K562 (cell line): Measurements from ENCODE around the gene PPAN. TPM values are rescaled to one million over a fixed set of nuclear protein-coding genes. Genes with fewer than 3 reads are reported as not detected.
A peak's percentile ranks its signal among the peaks of the same experiment; 100 is the strongest.

Experiments
- EP400 ChIP-seq: fragments of 450-650 bp; IDR thresholded peaks from 2 replicates; pipeline ENCODE4 v1.6.1; 2017; ENCODE audit warnings: antibody characterized with exemption, mild to moderate bottlenecking, moderate library complexity
- MIER1 ChIP-seq: fragments of 450-650 bp; IDR thresholded peaks from 2 replicates; pipeline ENCODE4 v1.6.1; 2016; ENCODE audit warnings: antibody characterized with exemption, mild to moderate bottlenecking, low read depth
- POLR2H ChIP-seq: IDR thresholded peaks from 2 replicates; pipeline ENCODE4 v1.6.1; 2016; ENCODE audit warnings: missing genetic modification characterization, low read depth, mild to moderate bottlenecking, control low read depth, missing compliant biosample characterization, moderate library complexity
- RREB1 ChIP-seq: fragments of 250-450 bp; sonication (Bioruptor Pico); IDR thresholded peaks from 2 replicates; pipeline ENCODE4 v1.4.0; 2020
- SUPT5H ChIP-seq: fragments of 450-650 bp; IDR thresholded peaks from 2 replicates; pipeline ENCODE4 v1.6.1; 2016
- ZNF133 ChIP-seq: fragments of 250-450 bp; sonication (Bioruptor Pico); IDR thresholded peaks from 2 replicates; pipeline ENCODE4 v1.4.0; 2020; ENCODE audit warnings: mild to moderate bottlenecking
- polyA plus RNA-seq, 8 experiments: library from polyadenylated mRNA; depleted of rRNA in 4 of 8; stranded (reverse) in 5 of 8; unstranded in 3 of 8; fragments of >200 nt; fragmentation: Nextera tagmentation in 2 of 8; fragmentation: Illumina TruSeq in 1 of 8; extraction: Ambion mirVana in 2 of 8; extraction: Trizol in 1 of 8; gene quantifications; 2 replicates each; pipeline versions ENCODE4 v1.2.1 to v1.2.3, GENCODE V29; 2011 to 2014; ENCODE audit warnings: inconsistent platforms in 1 of 8, missing spikeins in 1 of 8
- total RNA-seq, 7 experiments: library from RNA; depleted of rRNA in 6 of 7; stranded (reverse); fragments of >200 nt in 6 of 7; fragmentation: Illumina TruSeq in 2 of 7; extraction: Trizol in 2 of 7; gene quantifications; 2 replicates each; pipeline versions ENCODE4 v1.2.1 to v1.2.3, GENCODE V29; 2011 to 2021; ENCODE audit warnings: low replicate concordance in 1 of 7
- TF ChIP-seq, protein P1 (sequence below): fragments of 450-650 bp; IDR thresholded peaks from 2 replicates; pipeline ENCODE4 v1.6.1; 2016; ENCODE audit warnings: mild to moderate bottlenecking, moderate library complexity
- TF ChIP-seq, protein P2 (sequence below): conservative IDR thresholded peaks from 2 replicates; pipeline ENCODE4 v1.6.1; 2011; ENCODE audit warnings: low read depth, mild to moderate bottlenecking, low read length; ENCODE audit not compliant: control insufficient read depth

Gene PPAN
- total and polyA plus RNA-seq, 9 of the 15 experiments (the other 6 are each of a cell fraction or from before 2014, with no cell fraction given): 2.2 to 129 (median 59.1) TPM

DNA sequence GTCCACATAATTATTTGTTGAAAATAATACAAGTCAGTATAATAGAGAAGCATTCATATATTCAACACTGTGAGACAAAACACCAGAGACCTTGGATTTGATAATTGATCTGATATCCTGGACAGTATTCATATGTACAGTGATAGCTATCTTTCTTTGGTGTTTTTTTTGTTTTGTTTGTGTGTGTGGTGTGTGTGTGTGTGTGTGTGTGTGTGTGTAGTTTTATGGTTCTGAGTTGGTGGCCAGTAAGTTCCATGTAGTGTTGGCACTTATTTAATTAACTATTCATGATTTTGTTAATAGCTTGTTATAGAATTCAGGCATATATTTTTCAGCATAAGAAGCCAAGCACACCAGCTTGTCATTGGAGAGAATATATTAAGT lies 2.0 kb upstream of the PPAN start (continued):
- TF ChIP-seq, protein P1, sequence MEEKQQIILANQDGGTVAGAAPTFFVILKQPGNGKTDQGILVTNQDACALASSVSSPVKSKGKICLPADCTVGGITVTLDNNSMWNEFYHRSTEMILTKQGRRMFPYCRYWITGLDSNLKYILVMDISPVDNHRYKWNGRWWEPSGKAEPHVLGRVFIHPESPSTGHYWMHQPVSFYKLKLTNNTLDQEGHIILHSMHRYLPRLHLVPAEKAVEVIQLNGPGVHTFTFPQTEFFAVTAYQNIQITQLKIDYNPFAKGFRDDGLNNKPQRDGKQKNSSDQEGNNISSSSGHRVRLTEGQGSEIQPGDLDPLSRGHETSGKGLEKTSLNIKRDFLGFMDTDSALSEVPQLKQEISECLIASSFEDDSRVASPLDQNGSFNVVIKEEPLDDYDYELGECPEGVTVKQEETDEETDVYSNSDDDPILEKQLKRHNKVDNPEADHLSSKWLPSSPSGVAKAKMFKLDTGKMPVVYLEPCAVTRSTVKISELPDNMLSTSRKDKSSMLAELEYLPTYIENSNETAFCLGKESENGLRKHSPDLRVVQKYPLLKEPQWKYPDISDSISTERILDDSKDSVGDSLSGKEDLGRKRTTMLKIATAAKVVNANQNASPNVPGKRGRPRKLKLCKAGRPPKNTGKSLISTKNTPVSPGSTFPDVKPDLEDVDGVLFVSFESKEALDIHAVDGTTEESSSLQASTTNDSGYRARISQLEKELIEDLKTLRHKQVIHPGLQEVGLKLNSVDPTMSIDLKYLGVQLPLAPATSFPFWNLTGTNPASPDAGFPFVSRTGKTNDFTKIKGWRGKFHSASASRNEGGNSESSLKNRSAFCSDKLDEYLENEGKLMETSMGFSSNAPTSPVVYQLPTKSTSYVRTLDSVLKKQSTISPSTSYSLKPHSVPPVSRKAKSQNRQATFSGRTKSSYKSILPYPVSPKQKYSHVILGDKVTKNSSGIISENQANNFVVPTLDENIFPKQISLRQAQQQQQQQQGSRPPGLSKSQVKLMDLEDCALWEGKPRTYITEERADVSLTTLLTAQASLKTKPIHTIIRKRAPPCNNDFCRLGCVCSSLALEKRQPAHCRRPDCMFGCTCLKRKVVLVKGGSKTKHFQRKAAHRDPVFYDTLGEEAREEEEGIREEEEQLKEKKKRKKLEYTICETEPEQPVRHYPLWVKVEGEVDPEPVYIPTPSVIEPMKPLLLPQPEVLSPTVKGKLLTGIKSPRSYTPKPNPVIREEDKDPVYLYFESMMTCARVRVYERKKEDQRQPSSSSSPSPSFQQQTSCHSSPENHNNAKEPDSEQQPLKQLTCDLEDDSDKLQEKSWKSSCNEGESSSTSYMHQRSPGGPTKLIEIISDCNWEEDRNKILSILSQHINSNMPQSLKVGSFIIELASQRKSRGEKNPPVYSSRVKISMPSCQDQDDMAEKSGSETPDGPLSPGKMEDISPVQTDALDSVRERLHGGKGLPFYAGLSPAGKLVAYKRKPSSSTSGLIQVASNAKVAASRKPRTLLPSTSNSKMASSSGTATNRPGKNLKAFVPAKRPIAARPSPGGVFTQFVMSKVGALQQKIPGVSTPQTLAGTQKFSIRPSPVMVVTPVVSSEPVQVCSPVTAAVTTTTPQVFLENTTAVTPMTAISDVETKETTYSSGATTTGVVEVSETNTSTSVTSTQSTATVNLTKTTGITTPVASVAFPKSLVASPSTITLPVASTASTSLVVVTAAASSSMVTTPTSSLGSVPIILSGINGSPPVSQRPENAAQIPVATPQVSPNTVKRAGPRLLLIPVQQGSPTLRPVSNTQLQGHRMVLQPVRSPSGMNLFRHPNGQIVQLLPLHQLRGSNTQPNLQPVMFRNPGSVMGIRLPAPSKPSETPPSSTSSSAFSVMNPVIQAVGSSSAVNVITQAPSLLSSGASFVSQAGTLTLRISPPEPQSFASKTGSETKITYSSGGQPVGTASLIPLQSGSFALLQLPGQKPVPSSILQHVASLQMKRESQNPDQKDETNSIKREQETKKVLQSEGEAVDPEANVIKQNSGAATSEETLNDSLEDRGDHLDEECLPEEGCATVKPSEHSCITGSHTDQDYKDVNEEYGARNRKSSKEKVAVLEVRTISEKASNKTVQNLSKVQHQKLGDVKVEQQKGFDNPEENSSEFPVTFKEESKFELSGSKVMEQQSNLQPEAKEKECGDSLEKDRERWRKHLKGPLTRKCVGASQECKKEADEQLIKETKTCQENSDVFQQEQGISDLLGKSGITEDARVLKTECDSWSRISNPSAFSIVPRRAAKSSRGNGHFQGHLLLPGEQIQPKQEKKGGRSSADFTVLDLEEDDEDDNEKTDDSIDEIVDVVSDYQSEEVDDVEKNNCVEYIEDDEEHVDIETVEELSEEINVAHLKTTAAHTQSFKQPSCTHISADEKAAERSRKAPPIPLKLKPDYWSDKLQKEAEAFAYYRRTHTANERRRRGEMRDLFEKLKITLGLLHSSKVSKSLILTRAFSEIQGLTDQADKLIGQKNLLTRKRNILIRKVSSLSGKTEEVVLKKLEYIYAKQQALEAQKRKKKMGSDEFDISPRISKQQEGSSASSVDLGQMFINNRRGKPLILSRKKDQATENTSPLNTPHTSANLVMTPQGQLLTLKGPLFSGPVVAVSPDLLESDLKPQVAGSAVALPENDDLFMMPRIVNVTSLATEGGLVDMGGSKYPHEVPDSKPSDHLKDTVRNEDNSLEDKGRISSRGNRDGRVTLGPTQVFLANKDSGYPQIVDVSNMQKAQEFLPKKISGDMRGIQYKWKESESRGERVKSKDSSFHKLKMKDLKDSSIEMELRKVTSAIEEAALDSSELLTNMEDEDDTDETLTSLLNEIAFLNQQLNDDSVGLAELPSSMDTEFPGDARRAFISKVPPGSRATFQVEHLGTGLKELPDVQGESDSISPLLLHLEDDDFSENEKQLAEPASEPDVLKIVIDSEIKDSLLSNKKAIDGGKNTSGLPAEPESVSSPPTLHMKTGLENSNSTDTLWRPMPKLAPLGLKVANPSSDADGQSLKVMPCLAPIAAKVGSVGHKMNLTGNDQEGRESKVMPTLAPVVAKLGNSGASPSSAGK: no peak
- TF ChIP-seq POLR2H (tag): peak; percentile 43
- no peak for TF ChIP-seq MIER1
- TF ChIP-seq ZNF133 (CRISPR knock-in tag): no peak
- TF ChIP-seq, protein P2, sequence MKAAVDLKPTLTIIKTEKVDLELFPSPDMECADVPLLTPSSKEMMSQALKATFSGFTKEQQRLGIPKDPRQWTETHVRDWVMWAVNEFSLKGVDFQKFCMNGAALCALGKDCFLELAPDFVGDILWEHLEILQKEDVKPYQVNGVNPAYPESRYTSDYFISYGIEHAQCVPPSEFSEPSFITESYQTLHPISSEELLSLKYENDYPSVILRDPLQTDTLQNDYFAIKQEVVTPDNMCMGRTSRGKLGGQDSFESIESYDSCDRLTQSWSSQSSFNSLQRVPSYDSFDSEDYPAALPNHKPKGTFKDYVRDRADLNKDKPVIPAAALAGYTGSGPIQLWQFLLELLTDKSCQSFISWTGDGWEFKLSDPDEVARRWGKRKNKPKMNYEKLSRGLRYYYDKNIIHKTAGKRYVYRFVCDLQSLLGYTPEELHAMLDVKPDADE: no peak
- no peak for TF ChIP-seq RREB1 (CRISPR knock-in tag)
- no peak for TF ChIP-seq SUPT5H
- TF ChIP-seq EP400: peak; percentile 23; the same call in 1 of the 2 replicates
